ENCODE results near the gene NUCKS1.
"Not testable (repeated sequence)": the region's sequence is repeated elsewhere in the genome, so short reads cannot be mapped to it uniquely, and the experiment has no call there.

NUCKS1 gene

DNA sequence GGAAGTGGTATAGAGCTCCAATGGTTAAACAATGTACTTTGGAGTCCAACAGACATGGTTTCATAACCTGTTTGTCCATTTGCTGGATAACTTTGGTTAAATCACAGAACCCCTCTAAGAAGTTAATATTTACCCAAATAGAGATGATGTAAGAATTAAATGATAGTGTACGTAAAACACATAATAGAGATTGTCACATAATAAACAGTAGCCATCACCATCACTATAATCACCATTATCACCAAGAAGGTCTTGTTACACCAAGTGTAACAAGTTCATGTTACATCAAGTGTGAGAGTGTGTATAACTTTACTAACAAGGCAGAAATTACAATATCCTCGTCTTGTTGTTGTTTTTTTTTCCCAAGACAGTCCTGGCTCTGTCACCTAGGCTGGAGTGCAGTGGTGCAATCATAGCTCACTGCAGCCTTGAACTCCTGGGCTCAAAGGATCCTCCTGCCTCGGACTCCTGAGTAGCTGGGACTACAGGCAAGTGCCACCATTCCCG lies 23.3 kb downstream of the NUCKS1 start:
- no peak for DNase-seq

DNA sequence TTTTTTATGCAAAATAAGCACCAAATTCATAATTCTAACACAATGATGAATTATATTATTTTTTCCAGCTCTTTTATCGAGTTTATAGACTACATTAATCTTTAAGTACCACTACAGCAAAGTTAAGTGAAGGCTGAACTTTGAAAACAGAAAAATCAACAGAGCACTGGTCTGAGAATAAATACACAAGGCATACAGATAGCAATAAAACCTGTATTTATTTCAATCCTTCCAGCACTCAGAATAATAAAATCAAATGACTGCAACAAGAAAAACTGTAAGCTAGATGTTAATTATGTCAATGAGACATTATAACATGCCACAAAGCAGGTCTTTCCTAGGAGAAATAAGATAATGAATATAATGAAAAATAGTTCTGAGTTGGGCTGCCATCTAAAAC lies 24.5 kb downstream of the NUCKS1 start:
- no peak for DNase-seq

DNA sequence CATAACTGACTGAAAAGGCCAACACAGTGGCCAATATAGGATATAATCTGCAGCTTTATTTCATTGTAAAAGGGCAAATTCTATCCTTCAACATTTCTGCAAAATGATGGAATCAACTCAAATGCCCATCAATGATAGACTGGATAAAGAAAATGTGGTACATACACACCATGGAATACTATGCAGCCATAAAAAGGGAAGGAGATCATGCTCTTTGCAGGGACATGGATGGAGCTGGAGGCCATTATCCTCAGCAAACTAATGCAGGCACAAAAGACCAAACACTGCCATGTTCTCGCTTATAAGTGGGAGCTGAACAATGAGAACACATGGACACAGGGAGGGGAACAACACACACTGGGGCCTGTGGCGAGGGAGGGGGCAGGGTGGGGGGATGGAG lies 29.2 kb downstream of the NUCKS1 start:
- DNase-seq = not testable (repeated sequence)

DNA sequence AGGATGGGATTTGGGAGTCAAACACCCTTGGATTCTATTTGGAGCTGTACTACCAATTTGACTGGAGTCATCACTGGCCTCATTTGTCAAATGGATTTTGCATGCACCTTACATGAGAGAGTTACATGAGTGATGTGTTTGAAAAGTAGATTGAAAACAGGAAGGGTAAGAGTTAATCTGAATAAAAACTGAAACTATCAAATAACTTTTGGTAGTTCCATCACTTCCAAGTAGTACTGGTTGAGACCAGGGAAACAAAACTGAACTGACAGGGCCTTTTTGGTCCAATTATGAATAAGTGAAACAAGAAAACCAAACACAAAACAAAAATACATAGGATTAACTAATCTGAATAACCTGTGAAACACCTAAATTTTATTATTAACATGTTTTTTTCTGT lies 30.2 kb downstream of the NUCKS1 start:
- DNase-seq = no peak

DNA sequence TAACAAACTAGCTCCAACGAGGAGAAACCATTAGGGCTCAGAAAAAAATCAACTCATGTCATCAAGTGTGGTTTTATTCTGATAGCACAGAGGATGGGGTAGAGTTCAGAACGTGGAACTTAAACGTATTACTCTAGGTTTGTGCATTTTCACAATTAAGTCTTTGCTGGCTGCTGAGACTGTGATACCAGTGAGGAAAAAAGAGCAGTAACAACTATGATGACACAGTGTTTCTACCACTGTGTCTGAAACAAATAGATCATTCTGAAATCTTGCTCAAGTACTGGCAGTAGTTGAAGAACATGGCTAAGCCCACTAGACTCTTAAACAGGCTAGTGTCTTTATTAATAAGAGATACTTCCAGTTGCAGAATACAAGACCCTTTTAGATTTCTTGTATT lies 31.0 kb downstream of the NUCKS1 start:
- no peak for DNase-seq

DNA sequence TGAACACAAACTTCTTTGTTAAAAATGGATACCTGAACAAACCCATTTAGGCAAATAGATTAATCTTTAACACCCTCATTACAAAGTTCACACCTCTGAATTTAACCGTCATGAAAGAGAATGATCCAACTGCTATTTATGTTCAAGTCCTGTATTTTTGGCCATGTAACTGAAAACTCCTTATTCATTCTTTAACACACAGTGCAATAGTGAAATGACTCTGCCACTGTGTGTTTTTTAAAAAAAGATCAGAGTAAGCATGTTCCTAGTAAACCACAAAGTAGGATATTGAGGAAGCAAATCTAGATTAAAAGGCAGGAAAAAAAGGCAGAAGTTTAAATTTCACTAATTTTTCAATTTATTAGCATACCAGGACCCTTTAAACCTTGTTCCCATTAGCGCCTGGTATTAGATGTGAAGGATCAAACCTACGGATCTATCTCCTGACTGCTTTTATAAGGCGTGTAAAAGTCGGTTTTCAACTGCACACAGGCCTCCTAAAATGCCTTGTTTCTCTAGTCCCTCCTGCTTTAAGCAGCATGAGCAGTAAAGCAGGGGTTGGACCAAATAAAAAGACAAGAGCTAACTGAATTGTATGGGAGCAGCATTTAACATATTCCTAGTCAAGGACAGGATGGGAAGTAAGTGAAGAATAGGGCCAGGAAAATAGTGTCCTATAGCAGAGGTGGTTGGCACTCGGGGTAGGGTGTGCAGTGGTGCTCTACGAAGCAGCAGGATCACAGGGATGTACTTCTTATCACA lies 33.4 kb downstream of the NUCKS1 start:
- DNase-seq = no peak

DNA sequence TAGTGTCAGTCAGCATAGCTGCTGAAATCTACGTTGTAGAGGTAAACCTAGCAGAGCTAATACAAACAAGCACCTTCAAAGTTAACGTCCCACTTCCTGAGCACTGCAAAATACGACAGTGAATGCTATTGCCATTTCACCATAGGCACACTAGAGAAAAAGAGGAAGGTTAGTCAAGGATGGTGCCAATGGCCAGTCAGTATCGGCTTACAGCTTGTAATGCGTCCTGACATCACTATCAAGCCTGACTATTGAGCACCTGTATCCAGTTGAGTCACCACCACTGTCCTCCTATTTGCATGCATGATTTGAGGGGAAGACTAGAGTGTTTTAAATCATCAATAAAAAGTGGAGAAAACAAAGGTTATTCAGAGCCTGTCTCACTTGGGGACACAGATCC lies 34.4 kb downstream of the NUCKS1 start:
- DNase-seq = no peak

DNA sequence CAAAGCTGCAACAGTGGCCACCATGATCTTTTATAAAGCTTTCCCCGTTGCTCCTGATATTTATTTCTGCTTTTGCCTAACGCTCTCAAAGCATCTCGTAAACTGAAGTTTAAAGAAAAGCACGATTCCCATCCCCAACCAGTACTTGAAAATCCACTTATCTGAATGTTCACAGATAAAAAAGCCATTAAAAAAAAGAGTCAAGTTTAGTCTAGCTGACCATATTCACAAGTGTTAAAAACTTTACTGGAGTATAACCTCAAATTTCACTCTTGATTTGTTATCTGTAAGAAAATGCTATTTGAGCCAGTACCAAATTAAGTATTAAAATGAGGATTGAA lies 35.1 kb downstream of the NUCKS1 start:
- no peak for DNase-seq

DNA sequence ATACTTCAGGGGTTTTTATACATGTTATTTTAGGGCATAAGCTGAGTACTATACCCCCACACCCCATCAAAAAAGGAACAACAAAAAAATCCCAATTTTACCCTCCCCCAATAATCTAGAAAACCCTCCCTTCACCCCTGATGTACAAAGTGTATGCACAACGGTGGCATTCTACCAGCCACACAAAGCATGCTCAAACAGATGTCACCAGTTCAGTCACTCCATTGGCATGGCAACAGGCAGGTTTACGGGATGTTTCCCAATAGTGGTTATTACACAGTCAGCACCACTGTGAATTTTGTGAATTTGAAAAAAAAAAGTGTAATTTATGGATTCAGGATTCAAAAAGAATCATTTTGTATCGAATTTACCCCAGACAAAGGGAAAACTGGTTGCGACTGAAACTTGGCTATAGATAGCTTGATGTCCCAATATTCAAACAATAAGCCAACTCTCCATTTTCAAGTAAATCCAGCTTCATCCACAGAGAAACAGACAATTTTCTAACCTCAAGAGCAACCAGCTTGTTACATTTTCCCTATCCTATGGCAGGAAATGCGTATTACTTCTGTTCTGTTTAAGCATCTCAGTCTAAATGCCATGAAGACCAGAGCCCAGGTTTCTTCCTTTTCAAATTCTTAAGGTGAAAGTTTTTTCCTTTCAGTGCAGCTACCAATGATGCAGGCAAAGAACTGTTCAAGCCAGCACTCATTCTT lies 35.6 kb downstream of the NUCKS1 start:
- no peak for DNase-seq

DNA sequence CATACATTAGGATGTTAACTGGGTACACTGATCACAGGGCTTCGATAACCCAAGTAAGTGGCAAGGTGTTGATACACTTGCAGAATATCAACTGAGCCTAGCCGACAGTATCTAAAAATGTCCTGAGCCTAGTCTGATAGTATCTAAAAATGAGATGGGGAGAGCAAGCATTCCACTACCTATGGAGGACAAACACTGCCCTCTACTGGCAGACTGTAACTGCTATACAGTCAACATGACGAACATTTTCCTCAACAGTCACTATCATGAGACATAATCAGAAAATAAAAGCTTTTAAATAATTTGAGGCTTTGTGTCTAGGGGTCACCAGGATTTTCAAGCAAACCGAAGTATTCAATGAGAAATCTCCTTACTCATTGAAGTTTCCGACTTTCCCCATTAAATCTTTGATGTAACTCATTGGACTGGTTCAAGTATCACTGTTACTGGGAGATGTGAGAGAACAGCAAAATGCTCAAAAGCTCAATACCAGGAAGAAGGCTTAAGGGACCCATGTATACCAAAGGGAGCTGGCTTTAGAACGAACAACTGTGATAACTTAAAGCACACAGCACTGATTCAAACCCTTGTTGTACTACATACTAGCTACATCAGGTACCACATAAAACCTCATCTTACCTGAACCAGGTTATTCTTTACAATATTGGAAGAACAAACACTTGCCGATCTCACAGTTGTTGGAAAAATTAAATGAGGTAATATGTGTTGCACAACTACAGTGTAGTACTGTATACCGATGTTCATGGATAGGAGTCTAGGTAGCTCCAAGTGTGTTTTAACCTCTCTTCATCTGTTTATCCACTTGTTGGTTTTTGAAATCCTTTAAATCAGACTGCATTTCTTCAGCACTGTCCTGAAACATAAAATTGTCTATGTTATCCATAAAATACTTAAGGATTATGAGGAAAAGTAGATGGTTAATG lies 38.6 kb downstream of the NUCKS1 start:
- DNase-seq = peak; percentile 4

DNA sequence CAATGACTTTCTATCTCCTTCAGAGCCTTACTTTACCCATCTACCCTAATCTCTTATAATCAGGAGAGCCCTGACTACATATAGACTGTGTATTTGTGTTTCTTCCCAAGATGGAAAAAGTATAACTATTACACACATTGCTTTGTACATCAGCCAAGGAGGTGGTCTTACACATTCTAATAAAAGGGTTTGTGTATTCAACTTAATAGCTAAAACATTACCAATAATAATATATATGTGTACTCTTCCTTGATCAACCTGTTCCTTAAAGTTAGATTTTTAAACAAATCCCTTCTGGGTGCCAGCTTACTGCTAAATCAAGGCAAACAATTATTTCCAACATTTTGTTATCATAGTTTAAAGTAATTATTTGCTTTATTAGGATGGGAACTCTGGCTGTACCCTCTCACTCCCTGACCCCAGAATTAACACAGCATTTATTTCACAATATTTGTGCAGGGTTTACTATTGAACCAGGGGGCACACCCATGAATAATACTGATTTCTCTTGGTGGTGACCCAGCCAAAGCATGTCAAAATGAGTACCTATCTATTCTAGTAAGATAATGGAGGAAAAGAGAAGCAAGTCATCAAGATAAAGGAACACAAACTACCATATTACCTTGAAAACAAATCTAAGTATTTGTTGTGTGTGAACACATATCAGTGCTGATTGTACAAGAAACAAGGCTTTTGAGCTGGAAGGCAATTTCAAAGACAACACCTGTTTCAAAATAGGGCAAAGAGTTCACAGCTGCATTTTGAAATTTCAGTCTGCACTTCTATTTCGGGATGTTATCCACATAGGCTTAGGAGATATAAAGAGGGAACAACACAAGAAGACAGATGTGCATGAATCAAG lies 39.5 kb downstream of the NUCKS1 start:
- DNase-seq = no peak

DNA sequence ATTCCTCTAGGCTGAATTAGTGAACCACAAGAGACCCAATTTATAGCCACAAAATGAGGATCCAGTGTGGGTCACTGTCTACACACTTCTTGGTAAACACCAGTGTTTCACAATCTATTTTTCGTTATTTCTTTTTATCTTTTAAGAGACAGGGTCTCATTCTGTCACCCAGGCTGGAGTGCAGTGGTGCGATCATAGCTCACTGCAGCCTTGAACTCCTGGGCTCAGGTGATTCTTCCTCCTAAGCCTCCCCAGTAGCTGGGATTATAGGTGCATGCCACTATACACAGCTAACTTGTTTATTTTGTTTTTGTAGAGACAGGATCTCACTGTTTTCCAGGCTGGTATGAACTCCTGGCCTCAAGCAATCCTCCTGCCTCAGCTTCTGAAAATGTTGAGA lies 40.3 kb downstream of the NUCKS1 start:
- no peak for DNase-seq

DNA sequence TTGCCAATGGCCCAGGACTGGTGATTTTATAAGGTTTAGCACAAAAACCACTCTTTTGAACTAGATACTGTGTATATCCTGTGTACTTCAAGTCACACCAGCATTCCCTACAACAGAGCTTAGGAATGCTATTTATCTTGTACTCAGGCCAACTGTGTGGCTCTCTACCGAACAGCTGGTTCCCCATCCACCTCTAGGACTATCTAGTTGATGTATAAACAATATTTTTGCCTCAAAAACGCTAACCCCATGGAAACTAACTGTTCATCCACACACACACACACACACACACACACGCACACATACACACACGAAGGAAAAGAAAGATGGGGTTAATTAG lies 41.0 kb downstream of the NUCKS1 start:
- no peak for DNase-seq

DNA sequence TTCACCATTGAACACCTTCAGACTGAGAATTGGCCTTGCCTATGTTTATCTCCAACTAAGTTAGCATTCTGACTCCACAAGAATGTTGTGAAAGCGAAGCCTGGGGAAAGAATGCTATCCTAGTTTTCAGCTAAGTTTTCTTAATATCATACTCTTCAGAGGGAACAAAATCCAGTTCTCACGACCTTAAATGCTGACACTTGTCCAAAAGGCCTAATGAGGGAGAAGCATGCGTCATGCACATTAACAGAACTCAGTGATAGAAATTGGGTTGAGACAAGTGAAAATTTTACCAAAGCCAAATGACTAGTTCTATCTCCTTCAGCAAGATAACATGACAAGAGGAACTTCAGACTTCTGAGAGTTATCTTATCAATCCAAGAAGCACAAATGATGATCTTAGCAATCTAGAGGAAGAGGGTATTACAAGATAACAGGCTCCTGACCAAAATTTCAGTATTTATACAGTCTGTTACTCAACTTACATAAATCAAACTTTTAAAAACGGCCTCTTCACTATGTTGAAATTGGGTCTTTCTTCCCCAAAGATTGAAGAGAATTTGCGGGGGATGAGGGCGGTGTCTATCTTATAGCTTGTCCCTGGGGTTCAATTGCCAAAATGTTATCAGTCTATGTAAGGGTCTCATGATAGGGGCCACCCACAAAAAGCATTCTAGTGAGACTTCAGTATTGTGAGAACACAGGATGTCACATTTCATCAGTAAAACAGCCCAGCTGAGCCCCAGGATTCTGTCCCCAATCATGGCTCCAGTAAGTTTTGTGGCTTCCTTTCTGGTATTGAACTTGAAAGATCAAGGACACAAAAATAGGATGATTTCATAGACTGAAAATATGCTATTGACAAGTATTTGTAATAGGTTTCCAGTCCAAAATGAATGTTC lies 43.1 kb downstream of the NUCKS1 start:
- no peak for DNase-seq

DNA sequence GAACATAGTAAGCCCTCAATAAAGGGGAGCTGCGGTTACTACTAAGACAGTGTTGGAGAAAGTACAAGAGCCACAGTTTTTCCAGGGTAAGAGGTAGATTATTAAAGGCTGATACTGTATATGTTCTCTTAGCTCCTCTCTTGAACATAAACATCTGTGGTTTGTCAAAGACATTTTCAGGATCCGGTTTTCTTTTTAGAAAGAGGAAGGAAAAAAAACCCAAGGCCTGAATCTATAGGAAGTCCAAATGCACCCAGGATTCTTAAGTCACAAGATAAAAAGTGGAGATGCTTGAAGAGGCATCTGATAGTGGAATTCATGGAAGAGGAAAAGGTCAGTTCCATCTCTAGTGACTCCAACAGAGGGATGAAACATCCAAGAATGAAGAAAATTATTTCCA lies 45.1 kb downstream of the NUCKS1 start:
- no peak for DNase-seq

DNA sequence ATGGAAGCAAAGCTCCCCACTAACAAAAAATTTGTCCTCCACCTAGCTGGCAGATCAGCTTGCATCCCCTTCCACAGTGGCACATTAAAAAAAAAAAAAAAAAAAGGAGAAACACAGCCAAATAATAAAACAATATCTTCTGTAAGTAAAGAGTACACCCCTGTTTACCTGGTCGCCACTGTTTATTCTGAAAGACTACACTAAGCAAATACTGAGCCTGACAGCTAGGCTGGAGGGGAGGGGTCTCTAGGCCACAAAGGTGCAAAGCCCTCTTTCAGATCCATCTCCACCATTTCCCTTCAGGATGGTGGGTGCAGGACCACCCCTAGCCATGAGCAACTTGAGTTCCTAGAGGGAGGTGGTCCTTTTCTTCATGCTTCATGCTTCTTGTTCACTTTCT lies 46.9 kb downstream of the NUCKS1 start:
- no peak for DNase-seq

DNA sequence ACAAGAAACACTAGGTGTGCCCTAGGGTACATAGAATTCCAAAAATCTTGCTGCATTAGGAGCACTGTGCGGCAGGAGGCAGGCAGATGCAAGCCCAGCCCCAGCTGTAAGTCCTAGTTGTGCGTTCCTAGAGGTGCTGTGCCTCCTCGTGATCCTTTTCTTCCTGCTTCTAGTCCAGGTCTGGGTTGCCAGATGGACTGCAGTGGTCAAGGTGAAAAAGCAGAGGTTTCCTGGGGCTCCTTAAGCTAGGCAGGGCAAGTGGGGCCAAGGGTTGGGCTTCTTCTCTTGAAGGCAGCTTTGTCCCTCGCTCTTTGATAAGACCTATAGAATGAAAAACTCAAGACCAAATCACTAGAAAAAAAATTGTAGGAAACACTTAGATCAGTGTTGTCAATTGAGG lies 48.1 kb downstream of the NUCKS1 start:
- DNase-seq = no peak

DNA sequence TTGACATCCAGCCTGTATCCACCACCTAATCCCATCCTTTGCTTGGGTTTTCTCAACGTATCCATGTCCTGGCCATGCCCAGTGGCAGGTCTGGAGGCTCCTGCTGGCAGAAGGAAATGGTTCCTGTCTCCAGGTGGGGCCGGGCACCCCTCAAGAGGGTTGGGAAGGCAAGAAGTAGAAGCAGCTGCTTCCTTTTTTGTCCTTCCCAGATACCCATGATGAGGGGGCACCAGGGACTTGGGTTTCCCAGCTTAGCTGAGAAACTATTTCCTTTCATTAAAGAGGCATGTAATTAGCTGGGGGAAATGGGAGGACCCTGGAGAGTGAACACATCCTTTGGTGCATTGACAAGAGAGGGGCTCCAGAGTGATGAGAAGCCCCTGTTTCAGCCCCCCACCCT lies 48.6 kb downstream of the NUCKS1 start:
- no peak for DNase-seq

DNA sequence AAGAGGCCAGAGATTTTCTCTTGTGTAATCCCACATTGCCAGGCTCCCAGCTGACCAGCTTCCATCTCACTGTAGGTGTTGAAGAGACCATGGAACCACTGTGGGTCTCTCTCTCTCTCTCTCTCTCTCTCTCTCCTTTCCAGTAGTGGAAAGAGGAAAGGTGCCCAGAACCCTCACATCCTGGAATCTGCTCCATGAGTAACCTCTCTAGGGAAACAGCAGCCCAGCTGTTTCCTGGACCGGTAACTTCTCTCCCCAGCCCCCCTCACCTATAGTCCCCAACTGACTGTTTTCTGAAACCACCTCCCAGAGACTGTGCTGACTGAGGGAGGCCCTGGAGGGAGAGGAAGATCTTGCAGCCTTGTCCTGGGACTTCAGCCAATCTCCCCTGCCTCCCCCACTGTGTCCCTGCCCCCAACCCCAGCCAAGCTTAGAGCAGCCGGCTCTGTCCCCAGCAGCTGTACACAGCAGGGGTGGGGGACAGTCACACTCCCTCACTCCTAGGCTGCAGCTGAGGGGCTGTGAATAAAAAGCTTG lies 49.0 kb downstream of the NUCKS1 start:
- no peak for DNase-seq

DNA sequence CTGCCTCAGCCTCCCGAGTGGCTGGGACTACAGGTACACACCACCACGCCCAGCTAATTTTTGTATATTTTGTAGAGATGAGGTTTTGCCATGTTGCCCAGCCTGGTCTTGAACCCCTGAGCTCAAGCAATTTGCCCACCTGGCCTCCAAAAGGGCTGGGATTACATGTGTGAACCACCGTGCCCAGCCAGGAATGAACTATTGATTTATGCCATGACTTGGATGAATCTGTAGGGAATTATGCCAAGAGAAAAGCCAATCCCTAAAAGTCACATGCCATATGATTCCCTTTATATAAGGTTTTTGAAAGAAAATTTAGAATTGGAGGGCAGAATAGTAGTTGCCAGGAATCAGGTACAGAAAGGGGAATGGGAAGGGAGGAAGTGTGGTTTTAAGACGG lies 50.6 kb downstream of the NUCKS1 start:
- no peak for DNase-seq

DNA sequence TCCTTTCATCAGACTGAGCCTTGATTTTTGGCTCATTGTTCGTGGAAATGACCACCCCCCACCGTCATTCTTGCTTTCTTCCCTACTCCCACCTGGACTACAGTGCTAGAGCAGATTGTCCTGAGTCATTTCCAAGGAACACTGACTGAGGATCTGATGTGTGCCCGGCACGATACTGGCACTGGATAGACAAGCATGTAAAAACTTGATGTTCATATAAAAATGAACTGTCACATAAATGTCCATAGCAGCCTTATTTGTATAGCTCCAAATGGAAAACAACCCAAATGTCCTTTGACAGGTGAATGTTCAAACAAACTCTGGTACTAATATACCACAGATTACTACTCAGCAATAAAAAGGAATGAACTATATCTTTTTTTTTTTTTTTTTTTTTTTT lies 51.1 kb downstream of the NUCKS1 start:
- no peak for DNase-seq
